ENCODE results near the gene SDF4.

Gene SDF4

DNA sequence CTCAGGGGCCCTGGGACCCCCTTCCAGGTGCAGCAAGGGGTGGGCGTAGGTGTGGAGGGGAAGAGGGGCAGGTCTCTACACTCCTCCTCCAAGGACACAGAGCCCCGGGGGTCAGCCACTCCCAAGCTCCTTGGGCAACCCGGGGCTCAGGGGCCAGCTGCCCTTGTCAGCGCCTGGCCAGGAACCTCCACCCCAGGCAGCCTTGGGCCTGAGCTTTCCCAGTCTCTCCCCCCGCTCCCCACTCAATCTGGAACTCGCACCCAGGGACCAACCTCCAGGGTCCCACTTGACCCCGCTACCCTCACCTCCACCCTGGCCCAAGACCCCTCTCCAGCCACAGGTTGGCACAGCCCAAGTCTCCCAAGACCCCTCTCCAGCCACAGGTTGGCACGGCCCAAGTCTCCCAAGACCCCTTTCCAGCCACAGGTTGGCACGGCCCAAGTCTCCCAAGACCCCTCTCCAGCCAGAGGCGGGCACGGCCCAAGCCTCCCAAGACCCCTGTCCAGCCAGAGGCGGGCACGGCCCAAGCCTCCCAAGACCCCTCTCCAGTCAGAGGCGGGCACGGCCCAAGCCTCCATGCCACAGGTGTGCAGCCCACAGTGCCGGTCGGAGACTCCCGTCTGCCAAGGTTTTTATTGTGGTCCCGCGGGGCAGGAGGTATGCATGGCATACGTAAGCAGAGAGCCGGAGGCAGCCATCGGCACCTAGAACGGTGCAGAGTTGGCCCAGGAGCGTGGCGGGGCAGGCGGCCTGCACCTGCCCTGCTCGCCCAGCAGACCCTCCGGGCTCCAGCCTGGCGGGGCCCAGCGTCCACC lies 20.9 kb downstream of the SDF4 start:
- no peak for DNase-seq (ENCODE audit: extremely low spot score)
- CTCF ChIA-PET = interaction anchor here (1.5 to 4.7 kb wide), 3 partner anchors 23 to 89 kb away, joined by 3 to 21 read pairs (median 4); no protein-coding TSS in a partner anchor
- POLR2A ChIA-PET = no interaction called here
- TF ChIP-seq, protein P1, sequence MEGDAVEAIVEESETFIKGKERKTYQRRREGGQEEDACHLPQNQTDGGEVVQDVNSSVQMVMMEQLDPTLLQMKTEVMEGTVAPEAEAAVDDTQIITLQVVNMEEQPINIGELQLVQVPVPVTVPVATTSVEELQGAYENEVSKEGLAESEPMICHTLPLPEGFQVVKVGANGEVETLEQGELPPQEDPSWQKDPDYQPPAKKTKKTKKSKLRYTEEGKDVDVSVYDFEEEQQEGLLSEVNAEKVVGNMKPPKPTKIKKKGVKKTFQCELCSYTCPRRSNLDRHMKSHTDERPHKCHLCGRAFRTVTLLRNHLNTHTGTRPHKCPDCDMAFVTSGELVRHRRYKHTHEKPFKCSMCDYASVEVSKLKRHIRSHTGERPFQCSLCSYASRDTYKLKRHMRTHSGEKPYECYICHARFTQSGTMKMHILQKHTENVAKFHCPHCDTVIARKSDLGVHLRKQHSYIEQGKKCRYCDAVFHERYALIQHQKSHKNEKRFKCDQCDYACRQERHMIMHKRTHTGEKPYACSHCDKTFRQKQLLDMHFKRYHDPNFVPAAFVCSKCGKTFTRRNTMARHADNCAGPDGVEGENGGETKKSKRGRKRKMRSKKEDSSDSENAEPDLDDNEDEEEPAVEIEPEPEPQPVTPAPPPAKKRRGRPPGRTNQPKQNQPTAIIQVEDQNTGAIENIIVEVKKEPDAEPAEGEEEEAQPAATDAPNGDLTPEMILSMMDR (IDR thresholded peaks at IDR 0.05; ENCODE audit: control extremely low read depth, extremely low read depth, low read depth, missing control alignments) = no peak

DNA sequence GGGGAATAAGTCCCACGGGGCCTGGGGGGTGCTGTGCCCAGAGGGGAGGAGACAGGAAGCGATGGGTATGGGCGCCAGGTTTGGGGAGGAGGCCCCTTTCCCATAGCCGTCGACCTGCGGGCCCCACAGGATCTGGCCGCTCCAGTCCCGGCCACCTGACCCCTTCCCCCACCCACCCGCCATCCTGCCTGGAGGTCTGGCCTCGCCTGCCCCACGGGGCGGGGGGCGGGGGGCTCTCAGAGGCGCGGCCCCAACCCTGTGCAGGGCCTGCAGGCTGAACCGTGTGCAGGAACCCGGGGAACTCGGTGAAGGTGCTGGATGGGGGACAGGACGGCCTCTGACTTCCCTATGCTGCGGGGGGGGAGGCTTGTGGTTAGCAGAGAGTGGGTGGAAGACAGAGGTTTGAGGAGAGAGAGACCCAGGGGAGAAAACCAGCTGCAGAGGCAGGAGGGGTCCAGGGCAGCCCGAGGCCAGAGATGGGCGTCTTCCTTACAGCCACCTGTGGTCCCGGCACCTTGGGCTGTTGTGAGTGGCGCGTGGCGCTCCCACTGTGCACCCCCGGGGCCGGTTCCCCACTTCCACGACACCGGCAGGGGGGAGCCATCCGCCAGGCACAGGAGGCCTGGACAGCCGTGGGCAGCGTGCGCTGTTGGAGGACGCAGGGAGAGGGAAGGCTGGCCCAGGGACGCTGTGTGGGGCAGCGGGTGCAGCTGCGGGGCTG lies 22.9 kb downstream of the SDF4 start:
- DNase-seq (ENCODE audit: extremely low spot score) = peak; percentile 68
- POLR2A ChIA-PET = interaction anchor here (0.6 kb wide), 1 partner anchor 42 kb away, joined by 3 read pairs; no protein-coding TSS in a partner anchor
- CTCF ChIA-PET = interaction anchor here (1.4 to 4.7 kb wide), 4 partner anchors 14 to 87 kb away, joined by 3 to 21 read pairs (median 4); no protein-coding TSS in a partner anchor
- TF ChIP-seq, protein P1 (IDR thresholded peaks at IDR 0.05; ENCODE audit: control extremely low read depth, extremely low read depth, low read depth, missing control alignments) = no peak

DNA sequence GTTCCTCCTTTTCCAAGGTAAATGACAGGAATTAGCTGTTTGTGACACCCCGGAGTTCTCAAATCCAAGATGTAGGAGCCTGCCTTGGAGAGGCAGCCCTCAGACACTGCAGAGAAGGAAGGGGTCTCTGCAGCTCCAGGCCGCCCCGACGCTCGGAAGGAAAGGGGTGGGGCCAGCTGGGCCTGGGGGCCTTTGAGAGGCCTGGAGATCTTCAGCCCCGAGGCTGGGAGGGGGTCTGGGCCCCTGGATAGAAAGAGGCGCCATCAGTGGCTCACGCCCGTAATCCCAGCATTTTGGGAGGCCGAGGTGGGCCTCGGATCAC lies 24.3 kb downstream of the SDF4 start:
- TF ChIP-seq, protein P1 (IDR thresholded peaks at IDR 0.05; ENCODE audit: control extremely low read depth, extremely low read depth, low read depth, missing control alignments) = no peak
- ChIA-PET POLR2A (no interaction called here), CTCF (interaction anchor here (1.0 to 4.7 kb wide), 5 partner anchors 8 to 85 kb away, joined by 3 to 21 read pairs (median 3); no protein-coding TSS in a partner anchor)
- no peak for DNase-seq (ENCODE audit: extremely low spot score)

DNA sequence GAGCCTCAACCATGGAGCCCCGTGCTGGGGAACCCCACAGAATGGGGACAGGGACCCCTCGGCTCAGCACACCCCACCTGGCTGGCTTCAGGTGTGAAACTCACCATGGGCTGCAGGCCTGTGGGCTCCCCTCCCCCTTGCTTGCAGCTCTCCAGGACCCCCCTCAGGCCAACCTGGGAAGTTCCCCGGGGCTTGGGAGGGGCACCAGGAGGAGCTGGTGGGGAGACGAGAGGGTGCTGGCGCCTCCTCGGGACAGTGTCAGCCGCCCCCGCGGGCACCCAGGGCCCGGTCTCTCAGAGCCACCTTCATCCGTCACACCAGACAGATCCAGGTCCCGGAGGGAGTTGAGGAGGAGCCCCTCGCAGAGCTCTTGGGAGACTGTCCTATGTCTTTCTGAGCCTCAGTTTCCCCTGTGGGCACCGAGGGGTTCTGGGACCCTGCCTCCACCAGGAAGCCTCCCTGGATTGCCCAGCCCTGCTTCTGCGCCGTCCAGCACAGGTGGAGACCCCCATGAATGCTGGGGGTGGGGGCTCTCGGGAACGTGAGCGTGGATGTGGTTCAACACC lies 24.8 kb downstream of the SDF4 start:
- ChIA-PET POLR2A (no interaction called here), CTCF (interaction anchor here (1.0 to 4.7 kb wide), 5 partner anchors 9 to 85 kb away, joined by 3 to 21 read pairs (median 3); no protein-coding TSS in a partner anchor)
- TF ChIP-seq, protein P1 (IDR thresholded peaks at IDR 0.05; ENCODE audit: control extremely low read depth, extremely low read depth, low read depth, missing control alignments) = no peak
- no peak for DNase-seq (ENCODE audit: extremely low spot score)

DNA sequence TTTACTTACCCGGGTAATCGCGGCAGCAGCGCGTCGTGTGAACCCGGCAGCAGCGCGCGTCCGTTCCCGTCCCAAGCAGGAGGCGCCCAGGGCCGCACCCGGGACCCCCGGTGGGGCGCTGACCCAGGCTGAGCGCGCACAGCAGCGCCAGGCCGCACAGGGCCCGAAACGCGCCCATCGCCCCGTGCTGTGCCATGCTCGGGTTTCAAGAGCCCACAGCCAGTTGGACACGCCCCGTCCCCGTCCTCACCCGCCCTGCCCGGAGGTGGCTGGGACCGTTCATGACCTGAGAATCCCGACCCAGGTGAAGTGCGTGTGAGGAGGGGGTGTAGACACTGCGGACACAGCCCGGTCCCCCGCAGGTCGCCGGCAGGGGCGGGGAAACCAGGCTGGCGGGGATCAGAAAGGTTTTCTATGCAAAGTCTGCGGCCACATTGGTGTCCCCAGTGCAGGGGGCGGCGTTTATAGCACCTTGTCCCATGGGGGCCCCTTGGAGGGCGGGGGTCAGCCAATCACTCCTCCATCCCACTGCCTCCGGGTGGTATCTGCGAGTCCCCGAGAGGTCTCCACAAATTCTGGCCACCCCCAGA lies 25.3 kb downstream of the SDF4 start, which contains the start of gene TNFRSF18:
TSS of gene TNFRSF18 (minus strand) at position 217 of the 590 bp plus-strand sequence. CDS start at position 196, 21 bp downstream.
- DNase-seq (ENCODE audit: extremely low spot score) = peak; percentile 70
- TF ChIP-seq, protein P1 (IDR thresholded peaks at IDR 0.05; ENCODE audit: control extremely low read depth, extremely low read depth, low read depth, missing control alignments) = no peak
- CTCF ChIA-PET = interaction anchor here (1.0 to 4.7 kb wide), 4 partner anchors 9 to 84 kb away, joined by 3 to 21 read pairs (median 5); no protein-coding TSS in a partner anchor
- POLR2A ChIA-PET = no interaction called here

Data from GM10248 (cell line).